ENCODE measurements around the gene CCDC149. TPM values are rescaled to one million over a fixed set of nuclear protein-coding genes. Genes with fewer than 3 reads are reported as not detected.

CCDC149 gene
- total and polyA plus RNA-seq, 11 donors, result 5.8 to 14.7 (median 9.9) TPM

- Histone ChIP-seq H3K27ac (no peak overlapping the region), H3K9me3 (peaks cover 0 to 28% (median 18%) of the 10 kb centered on the region in 12 donors), H3K4me1 (no peaks in the 10 kb centered on the region), H3K4me3 (no peak overlapping the region), H3K27me3 (no peaks in the 10 kb centered on the region), H3K36me3 (peaks cover 0 to 53% (median 15%) of the 10 kb centered on the region in 9 donors)
- 92 to 99% (median 97%) methylated on average over 4 of the region's 4 CpGs for WGBS, 4 donors
- no peak for ATAC-seq
- intact Hi-C loops (cut with DNase I), result no loop called here
- DNase-seq, result no peak
- no peak for TF ChIP-seq CTCF (IDR thresholded peaks at IDR 0.05)
- no peak for TF ChIP-seq POLR2A (IDR thresholded peaks at IDR 0.05)
Measured at GRCh38 chr4:24865401-24865800, 47.4 kb downstream of the CCDC149 start.

- Histone ChIP-seq H3K36me3 (peaks cover 0 to 37% (median 5%) of the 10 kb centered on the region in 9 donors), H3K4me3 (no peak overlapping the region), H3K27ac (no peak overlapping the region), H3K27me3 (no peaks in the 10 kb centered on the region), H3K9me3 (peaks cover 0 to 28% (median 18%) of the 10 kb centered on the region in 12 donors), H3K4me1 (peaks cover 0 to 8% (median under 1%) of the 10 kb centered on the region in 12 donors)
- WGBS, 4 donors, result 97 to 99% (median 98%) methylated on average over 8 of the region's 8 CpGs
- intact Hi-C loops (cut with DNase I), result no loop called here
- ATAC-seq (no peak), DNase-seq (no peak)
- TF ChIP-seq POLR2A (IDR thresholded peaks at IDR 0.05) (no peak), CTCF (IDR thresholded peaks at IDR 0.05) (no peak)
Measured at GRCh38 chr4:24863799-24864198, 49.0 kb downstream of the CCDC149 start.

- peaks cover 0 to 23% (median 2%) of the 10 kb centered on the region in 9 donors for H3K36me3 ChIP-seq
- peaks cover 0 to 28% (median 18%) of the 10 kb centered on the region in 12 donors for H3K9me3 ChIP-seq
- TF ChIP-seq POLR2A (IDR thresholded peaks at IDR 0.05), result no peak
- TF ChIP-seq CTCF (IDR thresholded peaks at IDR 0.05), result no peak
- no peak overlapping the region for H3K27ac ChIP-seq
- 90 to 97% (median 95%) methylated on average over 8 of the region's 8 CpGs for WGBS, 4 donors
- intact Hi-C loops (cut with DNase I), result no loop called here
- no peak overlapping the region for H3K4me3 ChIP-seq
- peaks cover 0 to 24% (median 16%) of the 10 kb centered on the region in 12 donors for H3K4me1 ChIP-seq
- ATAC-seq (no peak), DNase-seq (no peak)
- H3K27me3 ChIP-seq, result no peaks in the 10 kb centered on the region
Measured at GRCh38 chr4:24862073-24862751, 50.6 kb downstream of the CCDC149 start.

GRCh38 chr4:24858550-24858949 is 54.3 kb downstream of the CCDC149 start:
- intact Hi-C loops (cut with DNase I), result no loop called here
- 38 to 60% (median 50%) methylated on average over 4 of the region's 4 CpGs for WGBS, 4 donors
- Histone ChIP-seq H3K4me3 (peak overlapping the region in 2 of 12 donors; percentile 3 to 7), H3K36me3 (peaks cover 0 to 3% (median 0%) of the 10 kb centered on the region in 9 donors), H3K4me1 (peaks cover 0 to 28% (median 21%) of the 10 kb centered on the region in 12 donors), H3K27me3 (no peaks in the 10 kb centered on the region), H3K27ac (peak overlapping the region in 8 of 12 donors; percentile 12 to 58 (median 41)), H3K9me3 (peaks cover 0 to 9% (median 5%) of the 10 kb centered on the region in 12 donors)
- TF ChIP-seq CTCF (IDR thresholded peaks at IDR 0.05) (no peak), POLR2A (IDR thresholded peaks at IDR 0.05) (no peak)
- DNase-seq, result no peak
- ATAC-seq, result peak in 2 of 4 donors; percentile 41 to 61

All from heart left ventricle (tissue), 16 donors.